Hepatocyte (in vitro differentiated cells): ENCODE results near the gene USH2A.

Source experiments
- CTCF ChIP-seq: fragments of 200-600 bp; sonication (generic); IDR thresholded peaks from 2 replicates; pipeline ENCODE4 v1.5.1; 2016; ENCODE audit warnings: antibody characterized with exemption, mild to moderate bottlenecking; ENCODE audit not compliant: poor library complexity
- EZH2 ChIP-seq: fragments of 200-600 bp; sonication (generic); IDR thresholded peaks from 2 replicates; pipeline ENCODE4 v1.6.1; 2016; ENCODE audit warnings: antibody characterized with exemption, mild to moderate bottlenecking, borderline replicate concordance
- EZH2phosphoT487 ChIP-seq: fragments of 200-600 bp; sonication (generic); IDR thresholded peaks from one replicate; pipeline ENCODE4 v1.6.1; 2018; ENCODE audit warnings: antibody characterized with exemption, mild to moderate bottlenecking, low read depth, moderate library complexity; ENCODE audit not compliant: unreplicated experiment, severe bottlenecking

GRCh38 chr1:216168546-216168945 lies 254.7 kb downstream of the USH2A start:
- no peak for TF ChIP-seq CTCF
- TF ChIP-seq EZH2phosphoT487, result no peak
- TF ChIP-seq EZH2, result no peak
